Measurements from ENCODE around the gene PTPRD.

- TF ChIP-seq CTCF (IDR thresholded peaks at IDR 0.05) (no peak), POLR2A (IDR thresholded peaks at IDR 0.05) (no peak)
Measured at GRCh38 chr9:10534850-10535249, 78.0 kb downstream of the PTPRD start.

All from thyroid gland (tissue), 4 donors.